ENCODE data around the gene RNF123.

RNF123 gene

GRCh38 chr3:49769286-49769915, 80.0 kb downstream of the RNF123 start:
- TF ChIP-seq ZFX (IDR thresholded peaks at IDR 0.05; ENCODE audit: borderline replicate concordance) (no peak), CTCF (IDR thresholded peaks at IDR 0.05) (no peak)
- no peak overlapping the region for H3K27ac ChIP-seq

DNA sequence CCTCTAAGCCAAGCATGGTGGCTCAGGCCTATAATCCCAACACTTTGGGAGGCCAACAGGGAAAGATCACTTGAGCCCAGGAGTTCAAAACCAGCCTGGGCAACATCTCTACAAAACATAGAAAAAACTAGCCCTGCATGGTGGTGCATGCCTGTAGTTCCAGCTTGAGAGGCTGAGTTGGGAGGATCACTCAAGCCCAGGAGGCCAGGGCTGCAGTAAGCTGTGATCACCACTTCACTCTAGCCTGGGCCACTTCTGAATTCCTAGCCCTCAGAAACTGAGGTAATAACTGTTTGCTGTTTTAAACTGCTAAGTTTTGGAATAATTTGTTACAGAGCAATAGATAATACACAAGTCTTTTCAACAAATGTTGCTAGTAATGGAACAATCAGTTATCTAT, 80.6 kb downstream of the RNF123 start:
- H3K27ac ChIP-seq = no peak overlapping the region
- TF ChIP-seq CTCF (IDR thresholded peaks at IDR 0.05) = no peak
- no peak for TF ChIP-seq ZFX (IDR thresholded peaks at IDR 0.05; ENCODE audit: borderline replicate concordance)

Measured in 22Rv1 (cell line).